K562 (cell line): ENCODE data around the gene ASIC3. TPM values are rescaled to one million over a fixed set of nuclear protein-coding genes. Genes with fewer than 3 reads are reported as not detected.

ENCODE experiments used
- CBFA2T3 ChIP-seq: fragments of 450-650 bp; IDR thresholded peaks from 2 replicates; pipeline ENCODE4 v1.6.1; 2017
- FOXK2 ChIP-seq, 2 experiments: fragments of 450-650 bp; IDR thresholded peaks in 1 of 2; conservative IDR thresholded peaks in 1 of 2; 2 replicates each; pipeline ENCODE4 v1.6.1; 2016; ENCODE audit warnings: low read depth in 2 of 2, mild to moderate bottlenecking in 1 of 2
- FUS ChIP-seq: fragments of 200-400 bp; formaldehyde crosslinking; optimal IDR thresholded peaks from 2 replicates; pipeline ENCODE3; 2017; ENCODE audit warnings: low read depth, low read length
- GTF2F1 ChIP-seq: IDR thresholded peaks from 2 replicates; pipeline ENCODE4 v1.6.1; 2011; ENCODE audit warnings: low read depth, low read length, improper control_type of control experiment
- HNRNPH1 ChIP-seq: fragments of 200-400 bp; formaldehyde crosslinking; optimal IDR thresholded peaks from 2 replicates; pipeline ENCODE3; 2017; ENCODE audit warnings: low read depth, mild to moderate bottlenecking, low read length, moderate library complexity
- HNRNPLL ChIP-seq: fragments of 200-400 bp; formaldehyde crosslinking; IDR thresholded peaks from 2 replicates; pipeline ENCODE4 v1.6.1; 2017; ENCODE audit warnings: low read length, low read depth, mild to moderate bottlenecking; ENCODE audit not compliant: poor library complexity, severe bottlenecking
- HNRNPUL1 ChIP-seq: fragments of 200-400 bp; formaldehyde crosslinking; IDR thresholded peaks from 2 replicates; pipeline ENCODE4 v1.6.1; 2017; ENCODE audit warnings: low read length
- LCOR ChIP-seq: sonication (generic); formaldehyde crosslinking; IDR thresholded peaks from 2 replicates; pipeline ENCODE4 v1.8.0; 2022; ENCODE audit warnings: mild to moderate bottlenecking, missing genetic modification reagents
- MAZ ChIP-seq, 2 experiments: fragments of 450-650 bp in 1 of 2; sonication (generic) in 1 of 2; formaldehyde crosslinking; IDR thresholded peaks in 1 of 2; conservative IDR thresholded peaks in 1 of 2; 2 replicates each; pipeline versions ENCODE4 v1.4.0 to v1.5.0; 2020; ENCODE audit warnings: mild to moderate bottlenecking in 1 of 2, missing genetic modification reagents in 1 of 2
- MCM5 ChIP-seq: fragments of 450-650 bp; IDR thresholded peaks from 2 replicates; pipeline ENCODE4 v1.6.1; 2016; ENCODE audit warnings: low read depth
- MEIS2 ChIP-seq: fragments of 450-650 bp; IDR thresholded peaks from 2 replicates; pipeline ENCODE4 v1.6.1; 2014; ENCODE audit warnings: mild to moderate bottlenecking; ENCODE audit not compliant: partially characterized antibody
- MYBL2 ChIP-seq, 2 experiments: fragments of 450-650 bp in 1 of 2; sonication (generic) in 1 of 2; formaldehyde crosslinking in 1 of 2; IDR thresholded peaks; 2 replicates each; pipeline versions ENCODE4 v1.6.1 to v1.8.1; 2017 to 2022; ENCODE audit warnings: borderline replicate concordance in 1 of 2, inconsistent platforms in 1 of 2, low read depth in 1 of 2, mild to moderate bottlenecking in 1 of 2, missing genetic modification reagents in 1 of 2, moderate library complexity in 1 of 2
- PRMT5 ChIP-seq: sonication (generic); formaldehyde crosslinking; IDR thresholded peaks from 2 replicates; pipeline ENCODE4 v1.5.0; 2020; ENCODE audit warnings: missing genetic modification reagents
- SAFB2 ChIP-seq: fragments of 200-400 bp; formaldehyde crosslinking; IDR thresholded peaks from 2 replicates; pipeline ENCODE4 v1.6.1; 2018; ENCODE audit warnings: borderline replicate concordance, low read length, low read depth, moderate library complexity; ENCODE audit not compliant: severe bottlenecking
- SAP30 ChIP-seq: fragments of 200-600 bp; sonication (generic); IDR thresholded peaks from 2 replicates; pipeline ENCODE4 v1.6.1; 2012; ENCODE audit warnings: borderline replicate concordance, low read depth, mild to moderate bottlenecking, moderate library complexity, low read length, control low read depth, inconsistent platforms; ENCODE audit not compliant: insufficient read depth, poor library complexity, severe bottlenecking
- SUPT5H ChIP-seq: fragments of 450-650 bp; IDR thresholded peaks from 2 replicates; pipeline ENCODE4 v1.6.1; 2016
- ZNF146 ChIP-seq: IDR thresholded peaks from one replicate; pipeline ENCODE4 v1.6.1; 2018; ENCODE audit warnings: missing compliant biosample characterization; ENCODE audit not compliant: unreplicated experiment
- ZNF232 ChIP-seq: sonication (generic); formaldehyde crosslinking; IDR thresholded peaks from 2 replicates; pipeline ENCODE4 v1.8.0; 2022; ENCODE audit warnings: mild to moderate bottlenecking, missing genetic modification reagents
- ZNF263 ChIP-seq: sonication (generic); formaldehyde crosslinking; IDR thresholded peaks from 2 replicates; pipeline ENCODE4 v1.8.0; 2022; ENCODE audit warnings: mild to moderate bottlenecking, missing genetic modification reagents, borderline replicate concordance
- ZNF436 ChIP-seq: fragments of 250-450, 450-650 bp; sonication (Bioruptor Pico); formaldehyde crosslinking; IDR thresholded peaks from 2 replicates; pipeline ENCODE4 v1.7.0; 2020; ENCODE audit warnings: mild to moderate bottlenecking
- ZNF655 ChIP-seq: fragments of 250-450 bp; sonication (Bioruptor Pico); IDR thresholded peaks from 2 replicates; pipeline ENCODE4 v1.5.0; 2021
- polyA plus RNA-seq, 8 experiments: library from polyadenylated mRNA; depleted of rRNA in 4 of 8; stranded (reverse) in 5 of 8; unstranded in 3 of 8; fragments of >200 nt; fragmentation: Nextera tagmentation in 2 of 8; fragmentation: Illumina TruSeq in 1 of 8; extraction: Ambion mirVana in 2 of 8; extraction: Trizol in 1 of 8; gene quantifications; 2 replicates each; pipeline versions ENCODE4 v1.2.1 to v1.2.3, GENCODE V29; 2011 to 2014; ENCODE audit warnings: inconsistent platforms in 1 of 8, missing spikeins in 1 of 8
- total RNA-seq, 7 experiments: library from RNA; depleted of rRNA in 6 of 7; stranded (reverse); fragments of >200 nt in 6 of 7; fragmentation: Illumina TruSeq in 2 of 7; extraction: Trizol in 2 of 7; gene quantifications; 2 replicates each; pipeline versions ENCODE4 v1.2.1 to v1.2.3, GENCODE V29; 2011 to 2021; ENCODE audit warnings: low replicate concordance in 1 of 7
- TF ChIP-seq, protein P1 (sequence below): fragments of 450-650 bp; formaldehyde crosslinking; IDR thresholded peaks from 2 replicates; pipeline ENCODE4 v1.4.0; 2022; ENCODE audit warnings: mild to moderate bottlenecking, moderate library complexity
- TF ChIP-seq, protein P2 (sequence below): sonication (generic); formaldehyde crosslinking; IDR thresholded peaks from 2 replicates; pipeline ENCODE4 v1.9.0; 2022; ENCODE audit warnings: mild to moderate bottlenecking, missing genetic modification reagents
- TF ChIP-seq, protein P3 (sequence below): sonication (generic); formaldehyde crosslinking; IDR thresholded peaks from 2 replicates; pipeline ENCODE4 v1.8.0; 2022; ENCODE audit warnings: missing genetic modification reagents, mild to moderate bottlenecking, moderate library complexity, borderline replicate concordance

Gene ASIC3
- total and polyA plus RNA-seq, 9 of the 15 experiments (the other 6 are each of a cell fraction or from before 2014, with no cell fraction given), result 0.11 to 5.0 (median 0.87) TPM

DNA sequence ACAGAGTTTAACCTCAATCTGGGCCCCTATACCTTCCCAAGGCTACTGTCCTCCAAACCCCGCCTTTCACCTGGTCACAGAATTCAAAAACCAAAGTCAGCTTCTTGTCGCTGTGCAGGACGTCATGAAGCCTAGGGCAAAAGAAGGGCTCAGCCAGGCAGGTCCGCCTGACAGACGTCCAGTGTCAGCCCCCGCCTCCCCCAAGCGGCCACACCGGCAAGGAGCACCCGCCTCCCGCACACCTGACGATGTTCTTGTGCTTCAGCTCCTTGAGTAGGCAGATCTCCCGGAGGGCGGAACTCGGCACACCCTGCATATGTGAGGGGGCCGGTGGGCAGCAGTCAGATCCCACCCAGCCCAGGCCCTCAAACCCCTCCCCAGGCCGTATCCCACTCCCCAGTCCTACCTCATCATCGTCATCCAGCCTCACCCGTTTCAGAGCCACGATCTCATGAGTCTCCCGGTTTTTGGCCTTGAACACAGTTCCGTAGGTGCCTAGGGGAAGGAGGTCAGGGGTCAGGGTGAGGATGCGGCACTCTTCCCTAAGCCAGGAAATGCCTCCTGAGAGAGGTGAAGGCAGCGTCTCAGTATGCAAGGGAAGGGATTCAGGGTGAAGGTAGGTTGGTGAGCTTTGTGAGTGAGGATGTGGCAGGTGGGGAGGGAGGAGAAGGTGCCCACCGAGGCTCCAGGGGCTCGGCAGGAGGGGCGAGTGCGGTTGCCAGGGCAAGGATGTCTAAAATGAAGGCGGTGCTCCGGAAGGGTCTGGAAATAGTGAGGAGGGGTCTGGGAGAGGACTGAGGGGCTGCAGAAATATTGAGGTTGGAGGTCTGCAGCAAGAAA is 8.6 kb downstream of the ASIC3 start (continued):
- TF ChIP-seq ZNF436 (CRISPR knock-in tag), result no peak
- peak in 1 of 2 experiments; percentile 44; a peak in 2 of 4 replicates for TF ChIP-seq FOXK2 (conservative IDR thresholded peaks at IDR 0.05 in 1 of 2, IDR thresholded peaks at IDR 0.05 in 1 of 2; ENCODE audit: low read depth in 2 of 2)
- TF ChIP-seq MAZ (CRISPR knock-in tag; conservative IDR thresholded peaks at IDR 0.05 in 1 of 2, IDR thresholded peaks at IDR 0.05 in 1 of 2), result peak in 1 of 2 experiments; percentile 30; a peak in 1 of 4 replicates
- TF ChIP-seq, protein P1, sequence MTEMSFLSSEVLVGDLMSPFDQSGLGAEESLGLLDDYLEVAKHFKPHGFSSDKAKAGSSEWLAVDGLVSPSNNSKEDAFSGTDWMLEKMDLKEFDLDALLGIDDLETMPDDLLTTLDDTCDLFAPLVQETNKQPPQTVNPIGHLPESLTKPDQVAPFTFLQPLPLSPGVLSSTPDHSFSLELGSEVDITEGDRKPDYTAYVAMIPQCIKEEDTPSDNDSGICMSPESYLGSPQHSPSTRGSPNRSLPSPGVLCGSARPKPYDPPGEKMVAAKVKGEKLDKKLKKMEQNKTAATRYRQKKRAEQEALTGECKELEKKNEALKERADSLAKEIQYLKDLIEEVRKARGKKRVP, result no peak
- TF ChIP-seq, protein P2, sequence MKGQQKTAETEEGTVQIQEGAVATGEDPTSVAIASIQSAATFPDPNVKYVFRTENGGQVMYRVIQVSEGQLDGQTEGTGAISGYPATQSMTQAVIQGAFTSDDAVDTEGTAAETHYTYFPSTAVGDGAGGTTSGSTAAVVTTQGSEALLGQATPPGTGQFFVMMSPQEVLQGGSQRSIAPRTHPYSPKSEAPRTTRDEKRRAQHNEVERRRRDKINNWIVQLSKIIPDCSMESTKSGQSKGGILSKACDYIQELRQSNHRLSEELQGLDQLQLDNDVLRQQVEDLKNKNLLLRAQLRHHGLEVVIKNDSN (CRISPR knock-in tag), result no peak
- TF ChIP-seq SUPT5H, result 0 out of 2 replicates have a peak, but pooled peaks have one; percentile 23
- 0 out of 2 replicates have a peak, but pooled peaks have one; percentile 62 for TF ChIP-seq LCOR (CRISPR knock-in tag)
- TF ChIP-seq FUS, result no peak
- TF ChIP-seq HNRNPH1, result no peak
- no peak for TF ChIP-seq HNRNPUL1
- TF ChIP-seq MCM5, result no peak
- TF ChIP-seq ZNF146 (CRISPR knock-in tag), result no peak
- TF ChIP-seq ZNF232, result peak; percentile 71
- no peak for TF ChIP-seq GTF2F1
- TF ChIP-seq MEIS2, result no peak
- TF ChIP-seq PRMT5 (CRISPR knock-in tag), result no peak
- TF ChIP-seq SAP30, result no peak
- TF ChIP-seq MYBL2 (IDR thresholded peaks at IDR 0.05; ENCODE audit: low read depth), result no peak
- TF ChIP-seq MYBL2 (CRISPR knock-in tag; IDR thresholded peaks at IDR 0.05; ENCODE audit: borderline replicate concordance), result no peak
- TF ChIP-seq ZNF655 (CRISPR knock-in tag), result no peak
- TF ChIP-seq ZNF263 (CRISPR knock-in tag), result peak; percentile 60; the same call in 1 of the 2 replicates
- TF ChIP-seq HNRNPLL, result no peak
- TF ChIP-seq, protein P3, sequence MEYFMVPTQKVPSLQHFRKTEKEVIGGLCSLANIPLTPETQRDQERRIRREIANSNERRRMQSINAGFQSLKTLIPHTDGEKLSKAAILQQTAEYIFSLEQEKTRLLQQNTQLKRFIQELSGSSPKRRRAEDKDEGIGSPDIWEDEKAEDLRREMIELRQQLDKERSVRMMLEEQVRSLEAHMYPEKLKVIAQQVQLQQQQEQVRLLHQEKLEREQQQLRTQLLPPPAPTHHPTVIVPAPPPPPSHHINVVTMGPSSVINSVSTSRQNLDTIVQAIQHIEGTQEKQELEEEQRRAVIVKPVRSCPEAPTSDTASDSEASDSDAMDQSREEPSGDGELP (CRISPR knock-in tag), result peak; percentile 76; the same call in 1 of the 2 replicates
- no peak for TF ChIP-seq SAFB2
- no peak for TF ChIP-seq CBFA2T3
